ENCODE results near the gene CTU2. TPM values are rescaled to one million over a fixed set of nuclear protein-coding genes. Genes with fewer than 3 reads are reported as not detected.

Gene CTU2
- total RNA-seq, 2 experiments from 2014 or later = 38.0 to 41.6 TPM

DNA sequence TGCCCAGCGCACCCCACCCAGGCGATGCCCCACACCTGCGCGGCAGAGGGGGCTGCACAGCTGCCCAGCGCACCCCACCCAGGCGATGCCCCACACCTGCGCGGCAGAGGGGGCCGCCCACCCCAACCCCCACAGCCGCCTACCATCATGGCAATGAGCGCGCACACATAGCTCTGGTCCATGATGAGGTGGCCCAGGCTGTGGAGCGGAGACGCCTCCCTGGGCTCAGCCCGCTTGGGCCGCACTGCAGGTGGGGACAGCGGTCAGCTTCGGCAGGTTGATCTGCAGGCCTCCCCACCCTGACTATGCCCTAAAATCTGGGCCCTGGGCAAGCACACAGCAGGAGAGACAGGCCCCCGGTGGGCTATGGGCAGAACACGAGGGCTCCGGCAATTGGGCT lies 30.2 kb downstream of the CTU2 start:
- ChIA-PET POLR2A (interaction anchor here (1.0 to 1.3 kb wide), 2 partner anchors 45 to 47 kb away, joined by 3 to 5 read pairs; no protein-coding TSS in a partner anchor), CTCF (interaction anchor here (0.8 to 6.0 kb wide), 17 partner anchors 10 to 435 kb away, joined by 3 to 118 read pairs (median 16); partner anchors contain the start of genes APRT, CDH15, PIEZO1 and ZC3H18)
- no peak overlapping the region for H3K4me3 Mint-ChIP-seq
- H3K36me3 Mint-ChIP-seq = peaks cover 2% of the 10 kb centered on the region
- H3K27me3 Mint-ChIP-seq = no peaks in the 10 kb centered on the region
- intact Hi-C loops (cut with micrococcal nuclease) = loop anchor here (2.0 kb wide), 1 partner anchor 46 kb away; no protein-coding TSS in a partner anchor
- no peak overlapping the region for H3K27ac Mint-ChIP-seq
- H3K4me1 Mint-ChIP-seq (ENCODE audit: low read depth) = peaks cover 9% of the 10 kb centered on the region
- H3K9me3 Mint-ChIP-seq = no peaks in the 10 kb centered on the region
- no peak for DNase-seq

DNA sequence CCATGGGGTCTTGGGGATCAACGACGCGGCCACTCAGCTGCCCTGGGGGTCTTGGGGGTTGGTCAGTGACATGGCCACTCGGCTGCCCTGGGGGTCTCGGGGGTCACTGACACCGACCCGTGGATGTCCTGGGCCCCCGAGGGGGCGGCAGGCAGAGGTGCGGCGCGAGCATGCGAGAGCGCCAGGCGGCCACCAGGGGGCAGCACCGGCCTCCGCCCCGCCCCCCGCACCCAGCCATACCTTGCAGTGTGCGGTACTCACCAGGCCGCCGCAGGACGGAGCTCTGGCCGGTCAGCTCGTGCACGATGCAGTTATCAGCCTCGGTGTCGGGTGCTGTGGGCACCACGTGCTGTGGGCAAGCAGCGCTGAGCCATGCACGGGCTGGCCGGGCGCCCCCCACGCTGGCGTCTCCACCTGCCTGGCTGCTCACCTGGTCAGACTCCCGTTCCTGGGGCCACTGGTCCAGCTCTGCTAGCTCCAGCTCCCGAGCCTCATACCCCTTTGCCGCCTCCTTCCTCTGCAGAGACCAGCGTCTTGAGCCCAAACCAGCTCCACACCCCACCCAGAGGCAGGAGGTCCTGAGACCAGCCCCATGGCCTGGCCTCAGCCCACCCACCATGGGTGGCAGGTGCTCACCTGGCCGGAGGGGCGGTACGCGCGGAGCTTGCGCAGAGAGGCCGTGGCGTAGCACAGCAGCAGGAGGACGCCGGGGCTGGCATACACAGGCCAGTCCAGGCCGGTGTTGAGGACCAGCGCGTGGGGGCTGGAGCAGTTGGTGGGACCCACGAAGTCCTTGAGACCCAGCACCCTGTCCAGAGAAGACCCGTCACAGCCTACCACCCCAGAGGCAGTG lies 31.2 kb downstream of the CTU2 start:
- H3K36me3 Mint-ChIP-seq = peaks cover 2% of the 10 kb centered on the region
- intact Hi-C loops (cut with micrococcal nuclease) = loop anchor here (2.0 kb wide), 1 partner anchor 45 kb away; no protein-coding TSS in a partner anchor
- H3K4me3 Mint-ChIP-seq = no peak overlapping the region
- DNase-seq = peak; percentile 82
- CTCF ChIA-PET = interaction anchor here (0.6 to 6.0 kb wide), 46 partner anchors 9 to 824 kb away, joined by 3 to 118 read pairs (median 5); partner anchors contain the start of genes APRT, CDH15, PIEZO1 and ZC3H18
- peaks cover 9% of the 10 kb centered on the region for H3K4me1 Mint-ChIP-seq (ENCODE audit: low read depth)
- H3K27me3 Mint-ChIP-seq = no peaks in the 10 kb centered on the region
- POLR2A ChIA-PET = interaction anchor here (1.0 to 1.3 kb wide), 3 partner anchors 43 to 74 kb away, joined by 4 to 7 read pairs (median 5); partner anchors contain the start of gene APRT
- H3K9me3 Mint-ChIP-seq = no peaks in the 10 kb centered on the region
- no peak overlapping the region for H3K27ac Mint-ChIP-seq

DNA sequence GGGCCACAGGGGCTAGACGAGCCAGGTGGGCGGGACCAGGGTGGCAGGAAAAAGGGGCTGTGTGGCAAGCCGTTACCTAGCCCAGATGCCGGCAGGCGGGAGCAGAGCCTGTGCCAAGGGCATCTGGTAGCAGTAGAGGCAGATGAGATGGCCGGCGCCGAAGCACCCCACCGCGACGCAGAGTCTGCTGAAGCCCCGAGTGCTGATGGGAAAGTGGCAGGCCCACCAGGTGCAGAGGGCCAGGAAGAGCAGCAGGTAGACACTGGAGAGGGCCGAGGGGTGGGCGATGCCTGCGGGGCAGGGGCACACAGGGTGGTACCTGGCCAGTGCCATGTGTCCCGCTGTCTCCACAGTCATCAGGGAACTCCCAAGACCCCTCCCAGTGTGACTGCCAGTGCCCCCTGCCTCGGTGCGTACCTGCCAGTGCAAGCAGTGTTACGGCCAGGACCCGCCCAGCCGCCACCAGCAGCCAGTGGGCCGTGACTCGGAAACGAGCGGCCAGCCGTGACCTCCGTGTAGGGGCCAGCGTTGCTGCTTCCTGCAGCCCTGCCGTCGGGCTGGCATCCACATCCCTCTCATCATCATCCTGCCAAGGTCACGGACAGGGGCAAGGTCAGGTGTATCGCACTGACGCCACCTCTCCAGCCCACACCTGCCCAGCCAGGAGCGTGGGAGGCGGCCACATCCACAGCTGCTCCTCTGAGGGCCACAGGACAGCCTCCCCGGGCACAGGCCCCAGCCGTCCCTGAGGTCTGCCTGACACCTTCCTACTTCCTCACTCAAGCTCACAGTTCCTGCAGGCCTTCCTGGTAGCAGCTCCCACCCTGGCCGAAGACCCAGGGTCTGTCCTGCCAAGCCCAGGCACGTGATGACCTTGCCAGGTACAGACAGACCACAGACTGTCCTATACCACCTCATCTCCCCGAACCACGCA lies 32.1 kb downstream of the CTU2 start:
- ChIA-PET CTCF (interaction anchor here (0.6 to 6.0 kb wide), 21 partner anchors 8 to 478 kb away, joined by 3 to 118 read pairs (median 10); partner anchors contain the start of genes APRT and PIEZO1), POLR2A (interaction anchor here (1.3 kb wide), 1 partner anchor 74 kb away, joined by 4 read pairs; the partner anchor contains the start of gene APRT)
- intact Hi-C loops (cut with micrococcal nuclease) = no loop called here
- H3K27ac Mint-ChIP-seq = no peak overlapping the region
- H3K4me3 Mint-ChIP-seq = no peak overlapping the region
- no peaks in the 10 kb centered on the region for H3K27me3 Mint-ChIP-seq
- H3K4me1 Mint-ChIP-seq (ENCODE audit: low read depth) = peaks cover 9% of the 10 kb centered on the region
- H3K9me3 Mint-ChIP-seq = no peaks in the 10 kb centered on the region
- H3K36me3 Mint-ChIP-seq = peaks cover 2% of the 10 kb centered on the region
- DNase-seq = no peak

DNA sequence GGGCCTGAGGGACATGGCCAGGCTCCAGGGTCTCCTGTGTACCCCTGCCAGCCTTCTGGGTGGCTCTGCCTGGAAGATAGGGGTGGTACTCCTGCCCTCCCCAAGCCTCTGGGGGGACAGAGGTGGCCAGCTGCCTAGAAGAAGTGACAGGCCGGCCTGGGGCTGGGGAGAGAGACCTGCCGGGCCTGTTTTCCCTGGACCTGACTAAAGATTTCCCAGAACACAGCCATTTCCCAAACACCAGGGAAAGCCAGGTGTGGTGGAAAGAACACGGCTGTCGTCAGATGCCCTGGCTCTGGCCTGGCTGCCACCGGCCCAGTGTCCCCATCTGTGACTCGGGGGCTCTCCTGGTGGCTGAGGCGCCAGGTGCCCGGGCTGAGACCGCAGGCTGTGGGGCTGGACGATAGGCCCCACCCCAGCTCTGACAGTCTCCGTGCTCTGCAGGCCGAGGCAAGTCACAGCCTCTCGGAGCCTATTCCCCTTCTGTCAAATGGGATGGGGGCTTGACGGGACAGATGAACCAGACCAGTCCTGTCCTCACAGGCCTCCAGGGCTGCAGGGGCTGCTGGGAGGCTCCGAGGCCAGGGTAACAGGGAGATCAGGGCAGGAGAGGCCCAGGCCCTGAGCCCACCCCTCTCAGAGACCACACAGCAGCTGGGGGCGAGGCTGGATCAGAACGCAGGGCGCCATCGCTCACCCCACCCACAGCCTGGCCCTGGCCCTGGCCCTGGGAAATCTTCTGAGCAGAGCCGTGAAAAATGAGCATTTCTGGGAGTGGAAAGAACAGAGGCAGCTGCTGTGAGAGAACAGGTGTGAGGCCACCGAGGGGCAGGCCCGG lies 33.1 kb downstream of the CTU2 start:
- no peak overlapping the region for H3K4me3 Mint-ChIP-seq
- H3K27ac Mint-ChIP-seq = no peak overlapping the region
- no peaks in the 10 kb centered on the region for H3K9me3 Mint-ChIP-seq
- peaks cover 16% of the 10 kb centered on the region for H3K4me1 Mint-ChIP-seq (ENCODE audit: low read depth)
- intact Hi-C loops (cut with micrococcal nuclease) = no loop called here
- no peaks in the 10 kb centered on the region for H3K36me3 Mint-ChIP-seq
- ChIA-PET CTCF (interaction anchor here (0.6 to 6.0 kb wide), 2 partner anchors 42 to 95 kb away, joined by 3 to 118 read pairs; partner anchors contain the start of gene PIEZO1), POLR2A (no interaction called here)
- DNase-seq = no peak
- H3K27me3 Mint-ChIP-seq = no peaks in the 10 kb centered on the region

DNA sequence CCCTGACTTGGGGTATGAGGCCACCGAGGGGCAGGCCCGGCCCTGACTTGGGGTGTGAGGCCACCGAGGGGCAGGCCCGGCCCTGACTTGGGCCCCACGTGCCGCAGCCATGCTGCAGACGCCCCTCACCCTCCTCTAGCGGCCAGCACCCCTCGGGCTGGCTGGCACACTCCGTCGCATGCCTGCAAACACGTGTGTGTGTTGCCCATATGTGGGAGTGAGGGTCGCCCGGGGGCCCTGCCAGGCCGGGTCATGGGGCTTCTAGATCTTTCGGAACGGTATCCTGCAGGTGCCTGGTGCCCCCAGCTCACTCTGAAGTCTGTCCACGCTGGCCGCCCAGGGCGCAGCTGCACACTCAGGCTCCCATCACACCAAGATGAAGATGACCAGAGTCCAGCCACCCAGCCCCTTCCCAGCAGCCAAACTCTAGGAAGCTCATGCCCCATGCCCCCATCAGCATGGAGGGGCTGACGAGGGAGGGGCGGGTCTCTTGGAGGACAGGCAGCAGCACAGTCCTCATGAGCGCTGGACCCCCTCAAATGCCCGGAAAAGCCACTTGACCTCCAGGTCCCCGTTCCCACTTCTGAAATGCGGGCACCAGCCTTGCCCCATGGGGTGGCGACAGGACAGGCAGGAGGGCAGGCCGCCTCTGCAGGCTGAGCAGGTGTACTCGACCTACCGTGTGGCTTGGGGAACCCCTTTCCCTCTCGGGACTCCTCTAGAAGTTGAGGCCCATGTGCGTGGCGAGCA lies 33.8 kb downstream of the CTU2 start:
- DNase-seq = no peak
- no peak overlapping the region for H3K4me3 Mint-ChIP-seq
- POLR2A ChIA-PET = no interaction called here
- CTCF ChIA-PET = interaction anchor here (0.6 kb wide), 1 partner anchor 41 kb away, joined by 3 read pairs; no protein-coding TSS in a partner anchor
- peaks cover 22% of the 10 kb centered on the region for H3K4me1 Mint-ChIP-seq (ENCODE audit: low read depth)
- H3K9me3 Mint-ChIP-seq = no peaks in the 10 kb centered on the region
- H3K27me3 Mint-ChIP-seq = no peaks in the 10 kb centered on the region
- no peaks in the 10 kb centered on the region for H3K36me3 Mint-ChIP-seq
- no peak overlapping the region for H3K27ac Mint-ChIP-seq
- intact Hi-C loops (cut with micrococcal nuclease) = no loop called here

DNA sequence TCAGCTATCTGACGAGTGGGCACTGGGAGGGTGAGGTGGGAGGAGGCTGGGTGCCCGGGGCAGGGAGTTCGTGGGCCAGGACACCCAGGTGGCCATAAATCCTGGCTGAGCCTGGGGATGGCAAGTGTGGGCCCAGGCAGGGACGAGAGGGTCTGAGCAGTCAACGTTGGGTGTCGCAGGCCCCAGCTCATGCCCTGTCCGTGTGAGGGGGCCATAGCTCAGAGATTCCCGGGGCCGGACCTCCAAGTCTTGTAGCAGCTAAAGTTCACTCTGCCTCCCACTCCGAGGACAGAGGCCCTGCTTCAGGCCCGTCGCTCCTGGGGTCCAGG lies 34.4 kb downstream of the CTU2 start:
- H3K27ac Mint-ChIP-seq = no peak overlapping the region
- POLR2A ChIA-PET = no interaction called here

DNA sequence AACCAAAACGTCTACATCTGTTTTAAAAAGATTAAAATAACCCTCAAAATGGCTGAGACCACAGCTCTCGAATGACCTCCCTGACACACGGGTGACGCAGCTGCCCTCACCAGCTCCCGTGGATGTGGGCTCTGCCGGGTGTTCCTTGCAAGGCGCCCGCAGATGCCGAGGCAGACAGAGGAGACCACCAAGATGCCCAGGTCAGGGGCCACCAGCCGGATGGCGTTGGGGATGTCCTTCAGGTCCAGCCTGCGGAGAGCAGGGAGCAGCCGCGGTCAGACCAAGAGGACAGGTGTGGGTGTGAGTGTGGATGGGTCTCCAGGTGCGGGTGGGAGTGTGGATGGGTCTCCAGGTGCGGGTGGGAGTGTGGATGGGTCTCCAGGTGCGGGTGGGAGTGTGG lies 35.1 kb downstream of the CTU2 start:
- Mint-ChIP-seq H3K27ac (no peak overlapping the region), H3K9me3 (no peaks in the 10 kb centered on the region), H3K27me3 (no peaks in the 10 kb centered on the region), H3K36me3 (no peaks in the 10 kb centered on the region), H3K4me3 (no peak overlapping the region), H3K4me1 (ENCODE audit: low read depth) (peaks cover 34% of the 10 kb centered on the region)
- intact Hi-C loops (cut with micrococcal nuclease) = no loop called here
- POLR2A ChIA-PET = no interaction called here
- CTCF ChIA-PET = no interaction called here
- no peak for DNase-seq

More for the DNA sequence above, 34.4 kb downstream of the CTU2 start:
- Mint-ChIP-seq H3K36me3 (no peaks in the 10 kb centered on the region), H3K9me3 (no peaks in the 10 kb centered on the region), H3K4me3 (no peak overlapping the region), H3K4me1 (ENCODE audit: low read depth) (peaks cover 27% of the 10 kb centered on the region), H3K27me3 (no peaks in the 10 kb centered on the region)
- CTCF ChIA-PET = interaction anchor here (0.6 kb wide), 1 partner anchor 41 kb away, joined by 3 read pairs; no protein-coding TSS in a partner anchor
- intact Hi-C loops (cut with micrococcal nuclease) = no loop called here
- DNase-seq = no peak

DNA sequence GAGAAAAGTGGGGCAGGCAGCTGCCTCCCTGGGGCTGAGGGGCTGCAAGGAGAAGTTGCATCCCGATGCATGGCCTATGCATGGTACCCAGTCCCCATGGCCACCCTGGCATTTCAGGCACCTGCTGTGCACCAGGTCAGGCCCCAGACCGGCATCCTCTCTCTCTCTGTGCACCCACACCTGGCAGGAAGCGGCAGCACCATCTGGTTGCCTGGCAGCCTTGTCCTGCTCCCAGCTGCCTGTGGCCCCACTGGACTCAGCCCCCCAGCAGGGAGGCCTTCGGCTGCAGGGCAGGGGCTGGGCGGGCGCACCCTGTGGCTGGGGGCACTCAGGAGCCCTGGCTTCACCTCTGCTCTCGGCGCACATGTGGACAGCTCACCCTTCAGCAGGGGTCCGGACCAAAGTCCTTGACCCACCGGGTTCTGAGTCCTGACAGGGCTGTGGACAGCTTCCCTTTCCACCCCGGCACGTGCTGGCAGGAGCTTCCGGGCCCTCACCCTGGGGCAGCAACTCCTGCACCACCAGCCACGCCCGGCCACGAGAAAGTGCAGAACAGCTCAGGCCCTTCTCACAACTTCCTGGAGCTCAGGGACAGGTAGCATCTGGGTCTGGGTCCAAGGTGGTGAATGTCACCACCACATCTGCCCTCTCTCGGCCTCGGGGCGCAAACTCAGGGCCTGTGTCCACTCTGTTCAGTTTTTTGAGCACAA lies 36.7 kb downstream of the CTU2 start:
- CTCF ChIA-PET = interaction anchor here (0.8 to 6.6 kb wide), 12 partner anchors 15 to 70 kb away, joined by 3 to 69 read pairs (median 3); partner anchors contain the start of gene PIEZO1
- H3K9me3 Mint-ChIP-seq = no peaks in the 10 kb centered on the region
- intact Hi-C loops (cut with micrococcal nuclease) = no loop called here
- H3K27me3 Mint-ChIP-seq = no peaks in the 10 kb centered on the region
- DNase-seq = no peak
- POLR2A ChIA-PET = no interaction called here
- no peaks in the 10 kb centered on the region for H3K36me3 Mint-ChIP-seq
- H3K27ac Mint-ChIP-seq = no peak overlapping the region
- H3K4me3 Mint-ChIP-seq = no peak overlapping the region
- H3K4me1 Mint-ChIP-seq (ENCODE audit: low read depth) = peaks cover 33% of the 10 kb centered on the region

DNA sequence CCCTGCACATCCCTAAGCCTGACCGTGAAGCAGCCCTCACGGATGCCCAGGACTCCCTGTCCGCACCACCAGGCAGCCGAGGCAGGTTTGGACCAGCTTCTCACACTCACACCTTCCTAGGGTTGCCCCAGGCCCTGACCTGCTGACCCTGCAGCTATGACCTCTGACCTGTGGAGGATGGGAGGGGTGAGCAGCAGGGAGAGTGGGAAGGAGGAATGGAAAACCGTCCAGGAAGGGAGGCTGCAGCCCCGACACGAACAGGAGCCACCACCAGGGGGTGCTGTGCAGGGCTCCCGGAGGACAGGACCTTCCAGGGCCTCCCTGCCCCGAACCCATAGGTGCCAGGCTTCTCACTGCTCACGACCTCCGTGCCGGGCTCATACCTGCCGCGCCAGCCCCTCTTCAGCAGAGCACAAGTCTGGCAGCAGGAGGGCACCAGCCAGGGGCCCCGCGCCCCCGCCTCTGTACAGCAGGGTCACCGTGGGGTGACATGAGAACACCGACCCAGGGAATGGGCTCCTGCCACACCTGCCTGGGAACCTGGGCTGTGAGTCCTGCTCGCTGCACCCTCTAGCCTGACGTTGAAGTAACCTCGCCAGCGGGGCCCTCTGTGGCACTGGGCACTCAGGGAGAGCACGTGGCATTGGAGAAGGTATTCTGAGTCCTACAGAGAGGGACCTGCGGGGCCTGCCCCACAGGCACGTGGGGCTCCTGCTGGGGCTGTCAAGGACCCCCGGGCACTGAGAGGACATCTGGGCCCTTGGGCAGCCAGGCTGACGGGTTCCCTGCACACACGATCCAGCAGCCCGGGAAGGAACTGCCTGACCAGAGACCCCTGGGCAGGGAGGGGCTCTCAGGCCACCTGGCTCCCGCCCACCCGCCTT lies 37.6 kb downstream of the CTU2 start:
- no peaks in the 10 kb centered on the region for H3K36me3 Mint-ChIP-seq
- ChIA-PET POLR2A (interaction anchor here (1.6 kb wide), 1 partner anchor 38 kb away, joined by 6 read pairs; no protein-coding TSS in a partner anchor), CTCF (interaction anchor here (0.9 to 6.6 kb wide), 11 partner anchors 14 to 69 kb away, joined by 3 to 69 read pairs (median 3); partner anchors contain the start of gene PIEZO1)
- intact Hi-C loops (cut with micrococcal nuclease) = no loop called here
- H3K4me3 Mint-ChIP-seq = no peak overlapping the region
- no peak overlapping the region for H3K27ac Mint-ChIP-seq
- H3K27me3 Mint-ChIP-seq = no peaks in the 10 kb centered on the region
- DNase-seq = peak; percentile 77
- no peaks in the 10 kb centered on the region for H3K9me3 Mint-ChIP-seq
- peaks cover 30% of the 10 kb centered on the region for H3K4me1 Mint-ChIP-seq (ENCODE audit: low read depth)
